Epithelial cell of proximal tubule (primary cell): ENCODE results near the gene TSHZ1. TPM values are rescaled to one million over a fixed set of nuclear protein-coding genes. Genes with fewer than 3 reads are reported as not detected.

ENCODE experiments used
- DNase-seq: peaks from one replicate; pipeline ENCODE4 v3.0.0-alpha.2; 2011; ENCODE audit warnings: low read depth
- H3K4me3 ChIP-seq: 2 replicates; pipeline ENCODE4 v1.5.1; 2011; ENCODE audit warnings: low read depth, mild to moderate bottlenecking, low read length
- total RNA-seq: library from RNA; depleted of rRNA; stranded (reverse); fragments of >200 nt; gene quantifications from 2 replicates; pipeline ENCODE4 v1.2.3, GENCODE V29; 2015
- TF ChIP-seq, protein P1 (sequence below): conservative IDR thresholded peaks from 2 replicates; pipeline ENCODE4 v1.5.1; 2012; ENCODE audit warnings: low read depth, mild to moderate bottlenecking, low read length

TSHZ1 gene
- total RNA-seq, 1 donor from 2014 or later, result 5.1 TPM

DNA sequence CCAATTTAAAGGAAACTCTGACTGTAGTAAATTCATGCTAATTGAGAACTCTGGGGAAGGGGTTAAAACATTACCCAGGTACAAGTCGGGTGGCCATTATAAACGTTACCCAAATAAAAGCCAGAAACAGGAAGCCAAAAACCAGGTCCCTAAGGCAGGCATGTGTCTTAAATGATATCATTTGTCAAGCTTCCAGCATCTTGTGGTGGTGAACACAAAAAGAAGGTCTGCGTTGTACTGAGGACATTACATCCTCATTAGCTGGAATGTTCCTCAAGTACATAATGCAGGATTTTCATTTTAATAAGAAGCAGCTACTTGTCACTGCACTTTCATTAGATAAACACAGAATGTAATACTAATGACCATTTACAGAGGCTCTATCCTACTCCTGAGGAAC, 12.6 kb upstream of the TSHZ1 start:
- no peak for DNase-seq
- H3K4me3 ChIP-seq, result no peak overlapping the region
- TF ChIP-seq, protein P1, sequence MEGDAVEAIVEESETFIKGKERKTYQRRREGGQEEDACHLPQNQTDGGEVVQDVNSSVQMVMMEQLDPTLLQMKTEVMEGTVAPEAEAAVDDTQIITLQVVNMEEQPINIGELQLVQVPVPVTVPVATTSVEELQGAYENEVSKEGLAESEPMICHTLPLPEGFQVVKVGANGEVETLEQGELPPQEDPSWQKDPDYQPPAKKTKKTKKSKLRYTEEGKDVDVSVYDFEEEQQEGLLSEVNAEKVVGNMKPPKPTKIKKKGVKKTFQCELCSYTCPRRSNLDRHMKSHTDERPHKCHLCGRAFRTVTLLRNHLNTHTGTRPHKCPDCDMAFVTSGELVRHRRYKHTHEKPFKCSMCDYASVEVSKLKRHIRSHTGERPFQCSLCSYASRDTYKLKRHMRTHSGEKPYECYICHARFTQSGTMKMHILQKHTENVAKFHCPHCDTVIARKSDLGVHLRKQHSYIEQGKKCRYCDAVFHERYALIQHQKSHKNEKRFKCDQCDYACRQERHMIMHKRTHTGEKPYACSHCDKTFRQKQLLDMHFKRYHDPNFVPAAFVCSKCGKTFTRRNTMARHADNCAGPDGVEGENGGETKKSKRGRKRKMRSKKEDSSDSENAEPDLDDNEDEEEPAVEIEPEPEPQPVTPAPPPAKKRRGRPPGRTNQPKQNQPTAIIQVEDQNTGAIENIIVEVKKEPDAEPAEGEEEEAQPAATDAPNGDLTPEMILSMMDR, result no peak

DNA sequence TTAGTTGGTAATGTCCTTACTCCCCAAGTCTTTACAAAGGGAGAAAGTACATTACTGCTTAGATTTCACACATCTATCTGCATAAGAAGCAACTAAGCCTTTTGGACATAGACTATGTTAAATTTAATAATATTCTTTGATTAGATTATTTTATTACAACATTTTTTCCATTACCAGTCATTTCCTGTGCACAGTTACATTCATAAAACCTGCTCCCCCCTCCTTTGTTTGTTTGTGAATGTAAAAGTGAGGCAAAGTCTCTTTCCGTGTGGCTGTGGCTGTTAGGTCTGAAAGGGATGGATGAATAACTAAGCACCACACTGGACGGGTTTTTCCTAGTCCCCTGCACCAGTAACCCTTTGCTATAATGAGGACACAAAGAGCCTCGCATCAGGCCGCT, 11.3 kb upstream of the TSHZ1 start:
- H3K4me3 ChIP-seq, result no peak overlapping the region
- TF ChIP-seq, protein P1, result no peak
- DNase-seq, result no peak

DNA sequence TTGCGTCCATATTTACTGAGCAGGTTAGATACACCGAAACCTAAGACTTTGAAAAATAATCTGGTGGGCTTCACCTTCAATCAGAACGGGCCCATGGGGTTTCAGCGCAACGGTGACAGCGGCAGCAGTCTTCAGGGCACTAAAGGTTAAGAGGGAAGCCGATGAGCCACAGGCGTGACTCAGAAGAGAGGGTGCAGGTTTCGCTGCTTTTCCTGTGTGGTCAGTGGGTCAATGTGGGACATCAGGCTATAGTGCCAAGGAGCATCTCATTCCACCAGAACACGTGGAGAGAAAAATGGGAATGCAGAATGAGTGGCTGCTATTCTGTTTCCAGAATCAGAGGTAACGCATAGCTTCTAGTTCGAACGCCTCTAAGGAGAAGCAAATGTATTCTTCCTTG, 10.5 kb upstream of the TSHZ1 start:
- TF ChIP-seq, protein P1, result no peak
- no peak for DNase-seq
- no peak overlapping the region for H3K4me3 ChIP-seq

DNA sequence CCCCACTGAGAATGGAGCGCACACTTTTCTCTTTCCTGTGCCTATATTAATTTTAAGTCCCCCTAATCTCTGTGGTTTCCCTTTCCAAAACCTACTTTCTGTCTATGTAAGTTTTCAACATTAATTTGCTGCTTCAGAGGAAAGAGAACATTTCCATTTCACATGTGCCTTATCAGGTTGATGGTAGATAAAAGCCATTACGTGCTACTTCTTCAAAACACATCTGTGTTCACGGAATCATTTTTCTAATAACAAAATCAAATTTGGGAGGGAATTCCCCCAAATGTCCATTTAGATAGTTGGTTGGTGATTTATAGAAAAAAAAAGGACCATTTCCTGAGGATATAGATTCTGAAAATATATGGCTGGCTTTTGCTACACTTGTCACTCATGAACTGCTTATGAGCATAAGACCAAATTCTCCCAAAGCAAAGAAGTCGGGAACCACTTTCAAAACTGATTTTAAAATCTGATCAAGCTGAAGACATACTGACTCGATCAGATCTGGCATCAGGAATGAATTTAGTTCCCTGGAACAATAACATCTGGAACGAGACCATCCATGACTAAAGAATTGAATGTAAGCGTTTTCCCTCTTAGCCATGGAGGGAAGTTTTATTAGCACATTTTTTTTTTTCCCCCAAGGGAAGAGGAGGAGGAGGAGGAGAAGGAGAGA, 9.9 kb upstream of the TSHZ1 start:
- TF ChIP-seq, protein P1, result no peak
- no peak overlapping the region for H3K4me3 ChIP-seq
- no peak for DNase-seq

DNA sequence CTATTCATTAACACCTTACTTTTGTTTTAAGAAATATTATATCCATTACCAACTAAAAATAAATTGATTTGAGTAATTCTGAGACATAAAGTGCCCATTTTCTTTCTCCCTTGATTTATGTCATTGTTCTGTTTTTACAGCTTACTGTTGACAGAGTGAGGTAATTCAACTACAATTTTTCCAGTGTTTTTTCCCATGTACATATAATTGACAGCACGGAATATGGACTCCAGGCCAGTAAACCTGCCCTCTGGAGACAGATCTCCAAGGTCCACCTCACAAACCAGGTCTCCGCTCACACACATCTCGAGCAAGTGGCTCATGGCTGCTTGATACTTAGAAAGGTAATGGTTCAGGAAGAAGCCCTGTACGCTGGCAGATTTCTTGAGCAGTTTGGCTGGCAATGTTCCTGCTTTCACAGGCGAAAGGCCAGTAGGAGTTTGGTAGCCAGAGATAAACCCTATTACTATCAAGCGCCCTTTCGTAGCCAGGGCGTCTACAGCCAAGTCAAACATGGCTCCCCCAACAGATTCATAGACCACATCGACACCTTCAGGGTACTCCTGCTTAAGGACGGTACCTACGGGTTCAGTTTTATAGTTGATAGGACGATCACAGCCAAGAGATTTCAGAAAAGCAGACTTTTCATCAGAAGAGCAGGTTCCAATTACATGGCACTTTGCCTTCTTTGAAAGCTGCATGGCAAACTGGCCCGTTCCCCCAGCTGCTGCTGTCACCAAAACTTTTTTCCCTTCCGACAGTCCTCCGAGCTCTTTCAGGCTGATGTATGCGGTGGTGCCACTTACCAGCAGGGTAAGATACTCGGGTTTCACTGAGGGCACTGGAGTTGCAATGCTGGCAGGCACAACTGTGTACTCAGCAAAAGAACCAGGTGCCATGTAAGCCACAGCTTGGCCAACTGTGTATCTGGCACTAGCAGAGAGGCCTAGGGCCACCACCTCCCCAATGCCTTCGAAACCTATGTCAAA, 9.0 kb upstream of the TSHZ1 start:
- no peak overlapping the region for H3K4me3 ChIP-seq
- no peak for DNase-seq
- TF ChIP-seq, protein P1, result no peak

DNA sequence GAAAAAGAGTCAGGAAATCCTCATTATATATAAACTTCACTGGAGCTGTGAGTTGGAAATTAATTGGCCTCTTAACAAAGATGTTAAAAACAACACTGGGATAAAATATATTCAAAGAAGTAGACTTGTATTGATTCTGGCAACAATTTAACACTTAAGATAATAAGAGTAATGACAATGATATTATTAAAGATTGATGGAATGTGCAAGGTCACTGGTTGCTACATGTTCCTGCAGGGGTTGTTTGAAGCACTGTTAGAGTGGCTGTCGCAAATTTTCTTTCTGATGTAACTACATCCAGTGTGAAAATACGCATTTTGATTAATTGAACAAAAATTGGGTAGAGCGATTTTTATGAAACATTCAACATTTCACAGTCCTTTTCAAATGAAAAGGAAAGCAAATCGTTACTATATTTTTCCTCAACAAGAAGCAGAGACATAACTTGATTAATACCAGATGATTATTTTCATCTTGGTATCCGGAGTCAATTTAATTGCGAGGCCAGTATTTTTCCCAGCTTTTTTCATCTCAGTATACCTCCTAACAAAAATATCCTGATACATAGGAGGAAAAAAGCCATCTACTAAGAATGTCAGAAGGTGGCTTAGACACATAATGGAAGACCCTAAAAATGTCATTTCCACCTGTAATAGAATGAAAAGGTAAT, 7.8 kb upstream of the TSHZ1 start:
- no peak for DNase-seq
- TF ChIP-seq, protein P1, result no peak
- no peak overlapping the region for H3K4me3 ChIP-seq
